ENCODE data around the gene LAMA3.

DNA sequence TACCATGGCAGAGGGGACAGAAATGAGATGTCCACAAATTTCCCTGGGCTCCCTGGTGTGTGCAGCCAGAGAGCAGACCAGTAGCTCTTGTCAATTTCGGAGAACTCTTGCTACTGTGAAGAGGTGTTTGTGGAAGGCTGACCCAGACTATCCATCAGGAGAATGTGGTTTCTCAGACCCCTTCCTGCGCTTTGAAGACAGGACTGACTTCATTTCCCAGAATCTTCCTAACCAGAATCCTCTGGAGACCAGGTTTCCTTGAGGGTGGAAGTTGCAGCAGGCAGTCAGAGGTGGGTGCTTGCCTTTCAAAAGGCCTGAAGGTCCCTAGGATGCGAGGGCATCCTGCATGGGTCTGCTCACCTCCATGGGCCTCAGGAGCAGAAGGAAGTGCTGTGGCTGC, 121.9 kb downstream of the LAMA3 start:
- TF ChIP-seq, protein P1, sequence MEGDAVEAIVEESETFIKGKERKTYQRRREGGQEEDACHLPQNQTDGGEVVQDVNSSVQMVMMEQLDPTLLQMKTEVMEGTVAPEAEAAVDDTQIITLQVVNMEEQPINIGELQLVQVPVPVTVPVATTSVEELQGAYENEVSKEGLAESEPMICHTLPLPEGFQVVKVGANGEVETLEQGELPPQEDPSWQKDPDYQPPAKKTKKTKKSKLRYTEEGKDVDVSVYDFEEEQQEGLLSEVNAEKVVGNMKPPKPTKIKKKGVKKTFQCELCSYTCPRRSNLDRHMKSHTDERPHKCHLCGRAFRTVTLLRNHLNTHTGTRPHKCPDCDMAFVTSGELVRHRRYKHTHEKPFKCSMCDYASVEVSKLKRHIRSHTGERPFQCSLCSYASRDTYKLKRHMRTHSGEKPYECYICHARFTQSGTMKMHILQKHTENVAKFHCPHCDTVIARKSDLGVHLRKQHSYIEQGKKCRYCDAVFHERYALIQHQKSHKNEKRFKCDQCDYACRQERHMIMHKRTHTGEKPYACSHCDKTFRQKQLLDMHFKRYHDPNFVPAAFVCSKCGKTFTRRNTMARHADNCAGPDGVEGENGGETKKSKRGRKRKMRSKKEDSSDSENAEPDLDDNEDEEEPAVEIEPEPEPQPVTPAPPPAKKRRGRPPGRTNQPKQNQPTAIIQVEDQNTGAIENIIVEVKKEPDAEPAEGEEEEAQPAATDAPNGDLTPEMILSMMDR (IDR thresholded peaks at IDR 0.05), result no peak
- no peak for TF ChIP-seq POLR2A (IDR thresholded peaks at IDR 0.05)

All from adrenal gland (tissue), 5 donors.